A673 (cell line): ENCODE data around the gene GABRB1.

ENCODE experiments used
- CTCF ChIP-seq: fragments of 300-800, 200-600 bp; sonication (generic); conservative IDR thresholded peaks from 2 replicates; pipeline ENCODE4 v1.5.1; 2017; ENCODE audit warnings: low read depth, mild to moderate bottlenecking, antibody characterized with exemption, low read length, moderate library complexity, mixed read lengths
- EZH2 ChIP-seq: fragments of 200-600 bp; sonication (generic); IDR thresholded peaks from 2 replicates; pipeline ENCODE4 v1.6.1; 2017; ENCODE audit warnings: borderline replicate concordance, low read depth, mild to moderate bottlenecking, mixed read lengths, antibody characterized with exemption, low read length; ENCODE audit not compliant: poor library complexity, severe bottlenecking

DNA sequence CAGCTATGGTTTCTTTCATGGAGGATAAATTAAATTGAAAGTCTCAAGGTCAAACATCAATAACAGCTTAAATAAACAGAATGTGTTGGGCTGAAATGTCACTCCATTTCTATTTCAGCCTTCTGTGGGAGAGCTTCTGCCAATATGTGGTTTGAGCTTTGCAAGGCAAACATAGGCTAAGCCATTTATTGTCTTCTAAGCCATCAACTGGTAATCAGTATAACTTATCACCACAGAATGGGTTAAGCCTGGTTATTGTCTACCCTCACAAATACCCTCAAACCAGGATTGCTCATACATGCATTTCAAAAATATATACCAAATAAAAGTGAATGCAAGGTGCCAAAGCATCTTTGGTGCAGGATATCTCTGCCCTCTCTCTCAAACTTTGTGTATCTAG lies 52.7 kb downstream of the GABRB1 start:
- TF ChIP-seq CTCF (no peak), EZH2 (no peak)
